HUDEP-2 (cell line): Measurements from ENCODE around the gene PPFIBP2.
"Not testable (repeated sequence)": the region's sequence is repeated elsewhere in the genome, so short reads cannot be mapped to it uniquely, and the experiment has no call there.

Source experiments
- DNase-seq, 76 experiments: peaks; one replicate each; lab custom pipeline; 2025; ENCODE audit not compliant: unreplicated experiment in 76 of 76; lab: John Stamatoyannopoulos, UW

PPFIBP2 gene

DNA sequence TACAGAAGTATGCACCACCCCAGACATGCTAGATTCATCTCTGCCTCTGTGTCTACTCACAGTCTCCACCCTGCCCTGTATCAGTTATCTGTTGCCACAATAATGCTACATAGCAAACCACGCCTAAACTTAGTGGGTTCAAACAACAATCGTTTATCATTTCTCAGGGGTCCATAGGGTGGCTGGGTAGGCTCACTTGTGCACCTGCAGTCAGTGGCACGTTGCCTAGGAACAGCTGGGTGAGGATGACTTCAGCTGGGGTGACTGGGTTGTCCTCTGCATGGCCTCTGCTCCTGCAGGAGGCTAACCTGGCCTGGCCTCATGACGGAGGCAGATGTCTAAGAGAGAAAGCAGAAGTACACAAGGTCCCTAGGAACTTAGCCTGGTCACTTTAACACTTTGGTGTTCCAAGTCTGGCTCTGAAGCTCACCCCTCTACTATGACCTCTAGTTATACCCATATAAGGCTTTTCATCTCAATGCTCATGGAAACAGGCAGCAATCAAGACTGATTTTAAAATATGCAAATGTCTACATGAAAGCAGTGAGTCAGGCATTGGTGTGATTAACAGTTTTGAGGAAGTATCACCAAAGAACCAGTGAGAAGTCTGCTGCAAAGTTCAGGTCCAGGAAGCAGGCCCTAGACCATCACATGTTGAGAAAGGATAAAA is 17.8 kb upstream of the PPFIBP2 start:
- peak in 17 of 76 experiments; percentile 1 to 47 (median 11) for DNase-seq

DNA sequence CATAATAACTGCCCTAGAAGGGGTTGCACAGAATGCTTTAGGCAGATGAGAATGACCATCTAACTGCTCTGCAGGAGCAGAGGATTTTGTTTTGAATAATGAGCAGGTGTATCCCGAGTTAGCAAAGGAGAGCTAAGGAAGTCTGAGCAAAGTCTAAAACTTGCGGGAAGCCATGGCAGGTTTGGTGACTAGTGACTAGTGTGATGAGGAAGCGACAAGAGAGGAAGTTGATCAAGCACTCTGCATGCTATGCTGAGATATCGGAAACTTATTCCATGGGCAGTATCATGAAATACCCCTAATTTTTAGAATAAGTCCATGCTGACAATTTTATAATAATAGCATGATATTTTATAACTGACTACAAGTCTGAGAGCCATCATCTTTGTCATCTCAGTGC is 15.6 kb upstream of the PPFIBP2 start:
- DNase-seq, result no peak

DNA sequence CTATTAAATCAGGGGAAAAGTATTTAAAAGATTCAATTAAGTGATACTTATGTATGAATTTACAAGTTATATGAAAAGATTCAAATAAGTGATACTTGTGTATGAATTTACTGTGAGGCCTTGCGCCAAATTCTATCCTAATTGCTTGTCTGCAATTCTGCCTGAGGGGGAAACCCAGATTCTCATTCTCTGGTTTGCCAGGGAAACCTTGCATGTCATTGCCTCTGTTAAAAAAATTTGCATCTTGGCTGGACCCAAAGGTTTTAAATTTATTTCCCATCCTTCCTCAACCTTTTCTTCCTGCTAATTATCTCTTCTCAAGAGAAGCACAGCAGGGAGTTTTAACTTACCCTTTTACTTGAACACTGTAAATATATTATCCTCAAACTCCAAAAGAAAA is 14.7 kb upstream of the PPFIBP2 start:
- DNase-seq, result no peak

DNA sequence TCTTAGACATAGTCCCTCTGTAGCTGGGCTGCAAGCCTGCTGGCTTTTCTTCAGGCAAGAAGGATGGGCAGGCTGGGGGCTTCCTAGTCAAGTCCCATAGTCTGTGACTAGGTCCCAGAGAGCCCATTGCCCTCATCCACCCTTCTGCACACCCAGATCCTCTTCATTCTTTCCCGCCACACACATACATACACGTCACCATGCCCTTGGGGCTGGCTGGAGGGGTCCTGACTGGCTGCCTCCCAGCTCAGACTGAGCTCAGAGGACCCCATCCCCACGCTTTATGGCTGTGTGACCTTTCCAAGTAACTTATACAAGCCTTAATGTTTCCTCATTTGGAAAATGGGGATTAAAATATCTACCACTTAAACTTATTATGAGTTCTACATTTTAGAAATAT is 13.5 kb upstream of the PPFIBP2 start:
- DNase-seq, result no peak

DNA sequence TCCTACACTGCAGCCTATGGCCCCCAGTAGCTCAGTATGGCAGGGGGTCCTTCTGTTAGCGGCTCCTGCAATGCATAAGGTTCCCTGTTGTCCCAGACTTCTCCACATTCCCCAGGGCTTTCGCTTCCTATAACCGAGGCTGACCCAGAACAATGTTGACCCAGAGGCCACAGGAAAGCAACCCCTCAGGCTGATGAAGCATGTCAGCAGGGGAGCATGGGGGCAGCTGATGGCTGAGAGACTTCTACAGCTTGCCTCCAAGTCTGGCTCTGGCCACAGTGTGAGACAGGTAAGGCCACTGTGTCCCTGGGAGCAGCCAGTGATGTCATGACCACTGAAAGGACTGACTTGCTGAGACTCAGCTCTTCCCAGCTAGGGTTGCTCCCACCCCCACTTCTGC is 12.5 kb upstream of the PPFIBP2 start:
- no peak for DNase-seq

DNA sequence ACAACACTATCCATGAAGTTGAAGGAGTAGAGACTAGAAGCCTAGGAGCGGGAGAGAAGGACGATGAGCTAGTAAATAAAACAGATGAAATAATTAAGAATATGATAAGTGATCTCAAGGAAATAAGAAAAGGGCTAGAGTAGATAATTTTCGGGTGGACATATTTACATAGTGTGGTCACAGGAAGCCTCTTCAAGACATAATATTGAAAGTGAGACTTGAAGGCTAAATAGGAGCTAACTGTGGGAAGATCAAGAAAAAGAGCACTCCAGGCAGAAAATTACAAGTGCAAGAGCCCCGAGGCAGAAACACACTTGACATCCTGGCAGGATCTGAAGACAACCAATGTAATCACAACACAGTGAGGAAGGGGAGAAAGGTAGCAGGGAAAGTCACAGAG is 11.9 kb upstream of the PPFIBP2 start:
- DNase-seq, result no peak

DNA sequence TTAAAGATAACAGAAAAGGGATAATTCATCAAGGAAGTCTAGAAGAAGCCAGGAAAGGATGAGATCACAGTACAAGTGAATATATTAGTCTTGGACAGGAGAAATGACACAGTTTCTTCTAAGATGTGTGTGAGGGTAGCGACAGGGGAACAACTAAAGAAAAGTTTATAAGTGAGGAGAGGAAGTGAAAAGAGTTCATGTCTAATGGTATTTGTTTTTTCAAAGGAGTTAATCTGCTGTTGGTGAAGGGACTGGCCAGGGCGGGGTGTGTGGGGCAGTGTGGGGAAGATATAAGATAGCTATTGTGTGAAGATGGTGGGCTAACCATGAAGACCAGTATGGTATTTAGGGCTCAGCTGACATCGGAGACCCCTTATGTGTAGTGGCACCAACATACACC is 7.6 kb upstream of the PPFIBP2 start:
- DNase-seq, result no peak

DNA sequence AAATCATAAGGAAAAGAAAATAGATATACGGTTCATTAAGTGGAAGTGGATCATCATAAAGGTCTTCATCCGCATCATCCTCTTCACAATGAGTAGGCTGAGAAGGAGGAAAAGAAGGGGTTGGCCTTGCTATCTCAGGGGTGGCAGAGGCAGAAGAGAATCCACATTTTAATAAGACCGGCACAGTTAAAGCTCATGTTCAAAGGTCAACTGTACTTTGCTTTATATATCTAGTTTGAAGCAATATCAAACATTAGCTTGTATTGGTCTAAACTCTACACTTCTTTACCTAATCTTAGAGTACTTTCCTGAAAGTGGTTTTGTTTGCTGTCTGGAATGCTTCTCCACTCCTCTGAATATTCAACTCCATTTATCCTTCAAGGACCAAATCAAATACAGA is 5.7 kb upstream of the PPFIBP2 start:
- DNase-seq, result no peak

DNA sequence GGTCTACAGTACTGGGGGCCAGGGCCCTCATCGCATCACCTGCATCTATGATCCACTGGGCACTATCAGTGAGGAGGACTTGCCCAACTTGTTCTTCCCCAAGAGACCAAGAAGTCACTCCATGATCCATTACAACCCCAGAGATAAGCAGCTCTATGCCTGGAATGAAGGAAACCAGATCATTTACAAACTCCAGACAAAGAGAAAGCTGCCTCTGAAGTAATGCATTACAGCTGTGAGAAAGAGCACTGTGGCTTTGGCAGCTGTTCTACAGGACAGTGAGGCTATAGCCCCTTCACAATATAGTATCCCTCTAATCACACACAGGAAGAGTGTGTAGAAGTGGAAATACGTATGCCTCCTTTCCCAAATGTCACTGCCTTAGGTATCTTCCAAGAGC is 3.8 kb upstream of the PPFIBP2 start:
- DNase-seq, result no peak

DNA sequence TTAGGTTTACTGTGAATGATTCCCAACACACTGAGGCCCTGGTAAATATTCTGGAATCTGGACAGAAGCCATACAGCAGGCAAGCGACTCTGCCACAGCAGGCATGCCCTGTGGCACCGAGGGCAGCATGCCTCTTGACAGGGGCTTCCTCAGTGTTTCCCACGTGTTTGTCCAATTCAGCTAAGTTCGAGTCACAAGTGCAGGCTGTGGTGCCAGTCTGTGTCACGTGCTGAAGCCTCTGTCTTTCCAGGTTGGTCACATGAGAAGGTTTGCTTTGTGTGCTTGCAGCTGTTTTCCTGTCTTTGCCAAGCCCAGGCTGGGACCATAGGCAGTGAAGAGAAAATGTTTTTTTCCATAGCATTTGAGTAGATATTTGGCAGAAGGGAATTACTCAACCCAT is 2.4 kb upstream of the PPFIBP2 start:
- no peak for DNase-seq

DNA sequence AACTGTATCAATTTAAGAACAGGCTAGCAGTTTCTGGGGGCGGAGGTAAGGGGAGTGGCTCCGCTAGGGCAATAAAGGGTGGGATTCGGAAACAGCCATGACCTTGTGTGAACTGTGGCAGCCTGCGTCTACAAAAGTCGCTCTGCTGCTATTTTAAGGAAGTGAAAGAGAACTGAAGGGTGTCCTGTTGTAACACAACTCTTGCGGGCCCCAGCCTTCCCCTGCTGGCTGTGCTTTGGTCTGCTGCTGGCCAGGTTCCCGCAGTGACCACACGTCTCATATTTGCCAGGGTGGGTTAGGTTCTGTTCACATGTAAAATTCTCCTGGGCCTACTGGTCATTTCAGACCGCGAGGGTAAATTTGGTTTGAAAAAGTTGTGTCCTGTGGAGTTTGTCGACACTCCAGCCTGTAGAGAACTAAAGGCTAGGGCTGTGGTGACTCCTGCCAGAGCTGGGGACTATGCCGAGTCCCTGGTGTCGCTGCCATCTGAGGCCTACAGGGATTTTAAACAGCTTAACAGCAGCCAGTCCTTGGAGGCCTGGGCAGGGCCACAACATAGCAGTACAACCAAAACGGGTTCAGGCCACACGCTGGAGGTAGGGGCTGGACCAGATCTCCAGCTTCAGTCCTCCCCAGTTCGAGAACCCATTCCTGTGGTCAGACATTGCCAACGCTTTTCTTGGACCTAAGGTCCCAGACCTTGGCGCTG is 1.1 kb upstream of the PPFIBP2 start:
- peak in 2 of 76 experiments; percentile 18 to 31 for DNase-seq

DNA sequence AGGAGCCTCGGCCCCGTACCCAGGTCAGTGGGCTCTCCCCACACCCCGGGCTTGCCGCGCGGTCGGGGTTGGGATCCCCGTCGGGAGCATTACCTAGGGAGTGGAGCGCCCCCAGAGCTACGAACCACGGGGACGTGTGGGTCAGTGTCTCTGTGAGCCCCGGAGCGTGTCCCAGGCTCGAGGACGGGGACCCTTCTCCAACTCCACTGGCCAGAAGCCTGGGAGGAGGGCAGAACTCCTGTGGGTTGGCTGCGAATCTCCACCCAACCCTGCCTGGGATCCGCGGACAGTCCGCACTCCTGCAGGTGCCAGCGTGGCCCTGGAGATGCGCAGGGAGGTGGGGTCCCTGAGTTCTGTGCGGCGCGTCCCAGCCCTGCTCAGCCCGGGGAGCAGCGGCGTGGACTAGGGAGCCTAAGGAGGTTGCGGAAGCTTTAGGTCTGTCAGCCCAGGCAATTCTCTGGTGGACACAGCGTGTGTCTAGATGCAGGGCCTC is 346 bp downstream of the PPFIBP2 start:
- DNase-seq, result peak in 1 of 76 experiments; percentile 9

DNA sequence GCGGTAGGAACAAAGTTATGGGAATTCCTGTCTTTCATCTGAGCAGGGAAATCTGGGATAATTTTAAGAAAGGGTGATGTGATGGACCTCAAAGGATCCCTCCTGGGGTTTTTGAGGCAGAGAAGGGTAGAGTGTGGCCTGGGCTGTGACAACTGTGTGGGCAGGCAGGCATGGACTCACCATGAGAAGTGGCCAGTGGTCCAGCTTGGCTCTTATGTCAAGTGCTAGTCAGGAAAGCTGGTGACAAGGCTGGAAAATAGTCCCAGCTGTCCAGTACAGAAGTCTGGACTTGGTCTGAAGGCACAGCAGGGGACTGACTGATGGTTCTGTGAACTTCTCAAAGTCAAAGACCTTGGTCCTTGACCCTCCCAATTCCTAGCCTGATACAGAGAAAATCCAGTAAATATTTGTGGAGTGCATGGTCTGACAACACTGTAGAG is 1.7 kb downstream of the PPFIBP2 start:
- DNase-seq, result no peak

DNA sequence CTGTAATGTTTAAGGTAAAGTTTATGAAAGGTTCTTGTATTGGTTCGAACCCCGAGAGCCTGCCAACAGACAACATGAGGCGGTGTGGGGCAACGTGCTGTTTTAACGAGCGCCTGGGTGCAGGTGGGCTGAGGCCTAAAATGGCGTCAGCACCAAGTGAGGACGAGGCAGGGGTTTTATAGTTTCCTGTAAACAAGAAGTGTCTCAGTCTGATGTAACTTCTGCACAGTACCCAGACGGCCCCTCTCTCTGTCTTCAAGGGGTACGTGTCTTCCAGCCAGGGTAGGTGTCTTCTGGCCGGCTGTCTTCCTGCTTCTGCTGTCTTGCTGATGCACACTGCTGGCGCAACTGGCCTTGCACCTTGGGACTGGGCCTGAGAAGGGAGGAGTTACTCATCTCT is 2.7 kb downstream of the PPFIBP2 start:
- no peak for DNase-seq

DNA sequence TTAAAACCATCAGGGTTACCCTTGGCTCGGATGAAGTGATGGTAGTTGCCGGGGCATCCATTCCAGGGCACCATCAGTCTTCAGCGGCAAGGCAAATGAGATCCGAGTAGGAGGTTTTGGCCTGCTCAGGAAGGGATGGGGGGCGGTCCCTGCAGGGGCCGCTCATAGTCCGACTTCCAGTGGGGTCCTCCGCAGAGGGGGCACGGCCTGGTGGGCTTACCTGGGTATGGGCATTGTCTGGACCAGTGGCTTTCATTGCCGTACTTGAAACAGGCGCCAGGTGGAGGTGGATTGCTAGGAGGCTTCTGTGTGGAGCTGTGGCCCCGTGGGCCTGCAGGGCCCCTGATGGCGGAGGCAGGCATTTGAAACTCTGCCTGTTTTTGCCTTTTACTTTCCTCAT is 3.9 kb downstream of the PPFIBP2 start:
- not testable (repeated sequence) for DNase-seq

DNA sequence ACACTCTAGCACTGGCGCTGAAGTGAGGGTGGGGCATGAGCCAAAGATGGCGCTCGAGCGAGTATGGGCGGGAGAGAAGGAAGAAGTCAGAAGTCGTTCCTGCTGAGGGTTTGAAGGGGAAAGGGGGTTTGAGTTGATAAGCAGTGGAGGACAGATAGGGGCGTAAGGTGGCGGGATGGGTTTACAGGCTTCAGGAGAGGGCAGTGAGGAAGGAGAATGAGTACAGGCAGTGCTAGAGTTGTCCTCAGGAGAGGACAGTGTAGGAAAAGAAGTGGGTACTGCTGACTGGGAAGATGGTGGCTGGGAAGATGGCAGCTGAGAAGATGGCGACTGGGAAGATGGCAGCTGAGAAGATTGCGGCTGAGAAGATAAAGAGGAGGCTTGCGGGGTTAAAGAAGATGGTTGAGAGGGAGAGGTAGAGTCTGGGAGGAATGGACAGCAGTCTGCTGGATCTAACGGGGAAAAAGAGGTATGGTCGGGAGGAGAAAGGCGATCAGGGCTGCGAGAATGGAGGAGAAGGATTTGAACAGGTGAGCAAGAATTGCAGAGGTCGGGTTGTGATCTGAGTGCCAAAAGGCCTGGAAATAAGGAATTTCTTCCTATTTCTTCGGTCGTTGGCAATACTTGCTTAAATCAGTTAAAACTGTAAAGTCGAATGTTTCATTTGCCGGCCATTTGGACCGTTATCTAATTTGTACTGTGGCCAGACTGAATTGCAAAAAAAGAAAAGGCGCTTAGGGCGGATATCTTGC is 5.2 kb downstream of the PPFIBP2 start:
- no peak for DNase-seq

DNA sequence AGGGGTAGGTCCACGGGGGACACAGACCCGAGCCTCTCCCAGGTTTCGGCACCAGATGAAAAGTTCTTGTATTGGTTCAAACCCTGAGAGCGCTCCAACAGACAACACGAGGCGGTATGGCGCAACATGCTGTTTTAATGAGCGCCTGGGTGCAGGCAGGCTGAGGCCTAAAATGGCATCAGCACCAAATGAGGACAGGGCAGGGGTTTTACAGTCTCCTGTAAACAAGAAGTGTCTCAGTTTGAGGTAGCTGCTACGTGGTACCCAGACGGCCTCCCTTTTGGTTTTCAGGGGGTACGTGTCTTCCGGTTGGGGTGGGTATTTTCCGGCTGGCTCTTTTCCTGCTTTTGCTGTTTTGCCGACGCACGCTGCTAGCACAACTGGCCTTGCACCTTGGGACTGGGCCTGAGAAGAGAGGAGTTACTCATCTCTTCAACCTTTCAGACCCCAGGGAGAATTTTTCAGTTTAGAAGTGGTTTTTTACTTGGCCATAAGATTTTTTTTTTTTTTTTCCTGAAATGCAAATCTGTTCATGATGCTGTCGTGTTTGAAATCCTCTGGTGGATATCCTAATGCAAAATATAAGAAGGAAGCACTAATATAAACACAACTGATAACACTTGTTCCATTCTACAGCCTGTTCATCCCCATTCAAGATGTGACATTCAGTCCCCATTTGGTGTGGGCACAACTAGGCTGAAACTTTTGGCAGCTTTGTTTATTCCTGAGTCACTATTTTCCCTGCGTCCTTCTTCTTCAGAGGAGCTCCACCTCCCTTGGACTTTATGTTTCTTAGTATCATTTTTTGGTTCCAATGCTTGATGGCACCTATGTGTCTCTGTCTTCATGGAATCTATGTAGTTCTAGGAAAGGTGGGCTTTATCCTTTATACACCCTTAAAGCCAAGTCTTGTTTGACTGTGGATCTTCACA is 6.5 kb downstream of the PPFIBP2 start:
- no peak for DNase-seq

DNA sequence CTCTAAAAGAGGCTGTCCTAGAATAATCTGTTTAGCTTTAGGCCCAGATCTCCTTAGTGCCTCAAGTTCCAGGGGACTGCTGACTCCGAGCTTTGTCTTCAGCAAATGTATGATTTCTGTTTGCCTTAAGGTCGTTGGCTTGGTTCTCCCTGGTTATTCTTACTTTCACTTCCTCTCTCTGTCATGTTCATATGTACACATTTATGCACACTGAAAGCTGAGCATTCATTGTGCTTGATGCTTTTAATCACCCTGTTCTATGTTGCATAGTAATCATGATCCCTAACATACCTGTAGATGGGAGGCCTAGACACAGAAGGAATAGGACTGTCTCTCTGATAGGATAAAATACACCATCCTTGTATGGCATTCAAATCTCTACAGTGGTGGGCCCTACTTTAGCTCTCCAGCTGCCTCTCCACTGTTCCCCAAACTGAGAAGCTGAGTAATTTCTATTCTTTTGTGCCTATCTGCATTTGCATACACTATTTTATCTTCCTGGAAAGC is 7.2 kb downstream of the PPFIBP2 start:
- DNase-seq, result no peak

DNA sequence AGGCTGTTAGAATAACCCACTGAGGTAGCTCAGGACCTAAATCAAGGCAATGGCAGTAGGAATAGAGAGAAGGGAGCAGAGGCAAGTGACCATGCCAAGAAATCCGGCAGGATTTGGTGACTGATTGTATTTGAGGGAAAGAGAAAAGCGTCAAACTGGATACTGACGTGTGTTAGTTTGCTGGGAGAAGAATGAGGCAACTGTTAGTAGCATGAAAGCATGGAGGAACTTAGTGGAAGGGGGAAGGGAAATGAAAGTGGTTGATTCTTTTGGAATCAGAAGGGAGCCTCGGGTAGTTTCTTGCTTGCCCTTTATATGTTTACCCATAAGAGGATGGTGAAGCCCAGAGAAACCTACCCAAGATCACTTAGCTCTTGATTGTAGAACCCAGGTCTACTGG is 8.3 kb downstream of the PPFIBP2 start:
- DNase-seq, result no peak

DNA sequence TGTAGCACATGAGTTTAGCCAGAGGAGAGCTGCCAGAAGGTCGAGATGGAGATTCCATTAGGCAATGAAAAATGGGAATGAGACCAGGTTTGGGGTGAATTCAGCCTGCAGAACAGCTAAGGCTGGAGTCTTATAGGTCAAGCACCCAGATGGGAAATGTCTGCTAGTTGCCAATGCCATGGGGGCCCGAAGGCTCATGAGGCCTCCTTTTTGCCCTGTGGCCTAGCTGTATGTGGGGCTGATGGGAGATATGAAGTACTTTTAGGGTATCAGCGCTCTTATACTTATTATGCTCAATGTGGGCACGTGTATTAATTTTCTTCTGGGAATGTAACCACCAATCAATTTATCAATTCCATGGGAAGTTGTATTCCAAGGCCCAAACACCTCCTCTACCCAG is 8.7 kb downstream of the PPFIBP2 start:
- no peak for DNase-seq
